Activated CD4-positive, CD25-positive, alpha-beta regulatory T cell treated with anti-CD3 and anti-CD28 coated beads, Interleukin-2, amount 50 U/mL, for 72 hours (primary cell): ENCODE data around the gene EGFLAM.
A peak's percentile ranks its signal among the peaks of the same experiment; 100 is the strongest.
"Not testable (repeated sequence)": the region's sequence is repeated elsewhere in the genome, so short reads cannot be mapped to it uniquely, and the experiment has no call there.

ENCODE experiments used
- DNase-seq: peaks from one replicate; pipeline ENCODE4 v3.0.0; 2021

The EGFLAM gene

GRCh38 chr5:38381361-38381760 lies 123.0 kb downstream of the EGFLAM start:
- no peak for DNase-seq

GRCh38 chr5:38382898-38383297 lies 124.5 kb downstream of the EGFLAM start:
- peak; percentile 43 for DNase-seq

- no peak for DNase-seq
Measured at GRCh38 chr5:38383701-38384100, 125.3 kb downstream of the EGFLAM start.

- DNase-seq, result no peak
Measured at GRCh38 chr5:38384396-38384795, 126.0 kb downstream of the EGFLAM start.

GRCh38 chr5:38387161-38387560 lies 128.8 kb downstream of the EGFLAM start:
- no peak for DNase-seq

- no peak for DNase-seq
Measured at GRCh38 chr5:38393636-38394035, 135.3 kb downstream of the EGFLAM start.

GRCh38 chr5:38396766-38397165 lies 138.4 kb downstream of the EGFLAM start:
- no peak for DNase-seq

GRCh38 chr5:38400365-38400764 lies 142.0 kb downstream of the EGFLAM start:
- no peak for DNase-seq

- DNase-seq, result no peak
Measured at GRCh38 chr5:38401145-38401544, 142.8 kb downstream of the EGFLAM start.

GRCh38 chr5:38403406-38403805 lies 145.0 kb downstream of the EGFLAM start:
- no peak for DNase-seq

- no peak for DNase-seq
Measured at GRCh38 chr5:38403877-38404635, 145.7 kb downstream of the EGFLAM start.

- DNase-seq, result no peak
Measured at GRCh38 chr5:38404667-38405276, 146.4 kb downstream of the EGFLAM start.

- DNase-seq, result no peak
Measured at GRCh38 chr5:38408446-38409198, 150.3 kb downstream of the EGFLAM start.

- DNase-seq, result no peak
Measured at GRCh38 chr5:38410304-38410990, 152.1 kb downstream of the EGFLAM start.

- DNase-seq, result no peak
Measured at GRCh38 chr5:38413696-38414095, 155.3 kb downstream of the EGFLAM start.

GRCh38 chr5:38414348-38414747 lies 156.0 kb downstream of the EGFLAM start:
- DNase-seq, result no peak

- DNase-seq, result not testable (repeated sequence)
Measured at GRCh38 chr5:38415772-38416171, 157.4 kb downstream of the EGFLAM start.

- no peak for DNase-seq
Measured at GRCh38 chr5:38417658-38418017, 159.3 kb downstream of the EGFLAM start.

GRCh38 chr5:38420246-38420645 lies 161.9 kb downstream of the EGFLAM start:
- DNase-seq, result no peak

GRCh38 chr5:38420691-38421390 lies 162.5 kb downstream of the EGFLAM start:
- DNase-seq, result no peak

- DNase-seq, result no peak
Measured at GRCh38 chr5:38422622-38423021, 164.3 kb downstream of the EGFLAM start.

- no peak for DNase-seq
Measured at GRCh38 chr5:38423276-38424147, 165.2 kb downstream of the EGFLAM start.
